ENCODE results near the gene FBXL17. TPM values are rescaled to one million over a fixed set of nuclear protein-coding genes. Genes with fewer than 3 reads are reported as not detected.
"Not testable (repeated sequence)": the region's sequence is repeated elsewhere in the genome, so short reads cannot be mapped to it uniquely, and the experiment has no call there.

Gene FBXL17
- polyA plus RNA-seq, 1 experiment = 5.3 TPM

DNA sequence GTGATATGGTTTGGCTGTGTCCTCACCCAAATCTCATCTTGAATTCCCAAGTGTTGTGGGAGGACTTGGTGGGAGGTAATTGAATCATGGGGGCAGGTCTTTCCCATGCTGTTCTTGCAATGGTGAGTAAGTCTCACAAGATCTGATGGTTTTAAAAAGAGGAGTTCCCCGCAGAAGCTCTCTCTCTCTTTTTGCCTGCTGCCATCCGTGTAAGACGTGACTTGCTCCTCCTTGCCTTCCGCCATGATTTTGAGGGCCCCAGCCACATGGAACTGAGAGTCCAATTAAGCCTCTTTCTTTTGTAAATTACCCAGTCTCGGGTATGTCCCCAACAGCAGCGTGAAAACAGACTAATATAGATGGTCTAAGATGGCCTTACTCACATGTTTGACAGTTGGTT, 210.1 kb downstream of the FBXL17 start:
- ChIA-PET POLR2A (interaction anchor here (0.6 kb wide), 1 partner anchor 1570 kb away, joined by 13 read pairs; no protein-coding TSS in a partner anchor), CTCF (no interaction called here)
- H3K36me3 ChIP-seq (ENCODE audit: control insufficient read depth, insufficient read depth, low read length) = no peaks in the 10 kb centered on the region
- H3K27me3 ChIP-seq (ENCODE audit: control insufficient read depth, insufficient read depth, low read length) = no peaks in the 10 kb centered on the region
- H3K4me3 ChIP-seq (ENCODE audit: low read depth, low read length) = no peak overlapping the region
- TF ChIP-seq, protein P1, sequence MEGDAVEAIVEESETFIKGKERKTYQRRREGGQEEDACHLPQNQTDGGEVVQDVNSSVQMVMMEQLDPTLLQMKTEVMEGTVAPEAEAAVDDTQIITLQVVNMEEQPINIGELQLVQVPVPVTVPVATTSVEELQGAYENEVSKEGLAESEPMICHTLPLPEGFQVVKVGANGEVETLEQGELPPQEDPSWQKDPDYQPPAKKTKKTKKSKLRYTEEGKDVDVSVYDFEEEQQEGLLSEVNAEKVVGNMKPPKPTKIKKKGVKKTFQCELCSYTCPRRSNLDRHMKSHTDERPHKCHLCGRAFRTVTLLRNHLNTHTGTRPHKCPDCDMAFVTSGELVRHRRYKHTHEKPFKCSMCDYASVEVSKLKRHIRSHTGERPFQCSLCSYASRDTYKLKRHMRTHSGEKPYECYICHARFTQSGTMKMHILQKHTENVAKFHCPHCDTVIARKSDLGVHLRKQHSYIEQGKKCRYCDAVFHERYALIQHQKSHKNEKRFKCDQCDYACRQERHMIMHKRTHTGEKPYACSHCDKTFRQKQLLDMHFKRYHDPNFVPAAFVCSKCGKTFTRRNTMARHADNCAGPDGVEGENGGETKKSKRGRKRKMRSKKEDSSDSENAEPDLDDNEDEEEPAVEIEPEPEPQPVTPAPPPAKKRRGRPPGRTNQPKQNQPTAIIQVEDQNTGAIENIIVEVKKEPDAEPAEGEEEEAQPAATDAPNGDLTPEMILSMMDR (IDR thresholded peaks at IDR 0.05; ENCODE audit: insufficient read depth, low read depth, low read length) = no peak
- no peak for DNase-seq (ENCODE audit: low read depth)

DNA sequence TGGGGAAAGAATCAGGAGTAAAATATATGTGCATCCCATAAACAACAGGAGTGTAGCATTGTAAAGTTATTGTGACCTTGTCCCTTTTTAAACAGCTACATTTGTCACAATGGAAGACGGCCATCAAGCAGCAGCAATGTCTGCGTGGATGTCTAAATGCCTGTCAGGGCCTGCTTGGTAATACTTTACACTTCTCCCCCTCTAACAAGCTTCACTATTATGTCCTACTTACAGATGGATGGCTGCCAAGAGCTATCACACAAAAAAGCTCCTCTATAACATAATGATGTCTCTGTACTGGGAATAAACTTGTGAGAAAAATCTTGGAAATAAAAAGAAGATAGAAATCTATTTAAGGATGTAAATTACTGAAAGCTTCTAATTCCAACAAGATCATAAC, 213.0 kb downstream of the FBXL17 start:
- ChIA-PET POLR2A (no interaction called here), CTCF (no interaction called here)
- H3K4me3 ChIP-seq (ENCODE audit: low read depth, low read length) = no peak overlapping the region
- TF ChIP-seq, protein P1 (IDR thresholded peaks at IDR 0.05; ENCODE audit: insufficient read depth, low read depth, low read length) = no peak
- no peaks in the 10 kb centered on the region for H3K36me3 ChIP-seq (ENCODE audit: control insufficient read depth, insufficient read depth, low read length)
- DNase-seq (ENCODE audit: low read depth) = no peak
- H3K27me3 ChIP-seq (ENCODE audit: control insufficient read depth, insufficient read depth, low read length) = no peaks in the 10 kb centered on the region

DNA sequence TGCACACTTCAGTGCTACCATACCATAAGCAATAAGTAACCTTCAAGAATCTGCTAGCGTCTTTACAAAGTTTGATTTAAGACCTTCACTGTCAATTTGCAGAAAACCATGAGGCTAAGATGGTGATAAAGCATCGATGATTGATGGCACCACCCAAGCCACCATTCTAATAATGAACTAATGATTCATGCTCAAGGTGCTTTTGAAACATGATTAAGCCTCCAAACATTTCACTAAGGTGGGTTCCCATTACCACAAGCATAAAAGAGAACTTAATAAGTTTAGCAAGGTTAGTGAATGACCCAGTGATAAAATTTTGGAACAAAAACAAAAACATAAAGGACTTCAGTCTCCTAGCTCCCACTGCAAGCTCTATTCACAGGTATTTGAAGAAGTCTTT, 214.7 kb downstream of the FBXL17 start:
- CTCF ChIA-PET = no interaction called here
- no peak for DNase-seq (ENCODE audit: low read depth)

DNA sequence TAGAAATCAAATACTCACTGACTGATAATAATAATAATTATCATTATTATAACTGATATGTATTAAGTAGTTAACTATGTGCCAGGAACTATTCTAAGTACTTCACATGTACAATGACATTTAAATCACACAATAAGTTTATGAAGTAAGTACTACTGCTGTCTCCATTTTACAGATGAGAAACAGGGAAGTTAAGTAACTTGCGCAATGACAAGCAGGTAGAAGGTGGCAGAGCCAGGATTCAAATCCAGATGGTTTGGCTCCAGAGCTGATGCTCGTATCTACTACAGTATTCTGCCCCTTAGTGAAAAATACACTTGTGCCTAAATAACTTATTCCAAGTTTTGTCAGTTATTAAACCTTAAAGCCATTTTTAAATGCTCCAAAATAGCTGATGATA, 217.3 kb downstream of the FBXL17 start:
- POLR2A ChIA-PET = no interaction called here
- no peak overlapping the region for H3K4me3 ChIP-seq (ENCODE audit: low read depth, low read length)
- TF ChIP-seq, protein P1 (IDR thresholded peaks at IDR 0.05; ENCODE audit: insufficient read depth, low read depth, low read length) = no peak
- no peaks in the 10 kb centered on the region for H3K36me3 ChIP-seq (ENCODE audit: control insufficient read depth, insufficient read depth, low read length)
- no peaks in the 10 kb centered on the region for H3K27me3 ChIP-seq (ENCODE audit: control insufficient read depth, insufficient read depth, low read length)
- CTCF ChIA-PET = no interaction called here
- DNase-seq (ENCODE audit: low read depth) = no peak

More for the DNA sequence above, 214.7 kb downstream of the FBXL17 start:
- TF ChIP-seq, protein P1 (IDR thresholded peaks at IDR 0.05; ENCODE audit: insufficient read depth, low read depth, low read length) = no peak
- POLR2A ChIA-PET = no interaction called here
- Histone ChIP-seq H3K4me3 (ENCODE audit: low read depth, low read length) (no peak overlapping the region), H3K27me3 (ENCODE audit: control insufficient read depth, insufficient read depth, low read length) (no peaks in the 10 kb centered on the region), H3K36me3 (ENCODE audit: control insufficient read depth, insufficient read depth, low read length) (no peaks in the 10 kb centered on the region)

DNA sequence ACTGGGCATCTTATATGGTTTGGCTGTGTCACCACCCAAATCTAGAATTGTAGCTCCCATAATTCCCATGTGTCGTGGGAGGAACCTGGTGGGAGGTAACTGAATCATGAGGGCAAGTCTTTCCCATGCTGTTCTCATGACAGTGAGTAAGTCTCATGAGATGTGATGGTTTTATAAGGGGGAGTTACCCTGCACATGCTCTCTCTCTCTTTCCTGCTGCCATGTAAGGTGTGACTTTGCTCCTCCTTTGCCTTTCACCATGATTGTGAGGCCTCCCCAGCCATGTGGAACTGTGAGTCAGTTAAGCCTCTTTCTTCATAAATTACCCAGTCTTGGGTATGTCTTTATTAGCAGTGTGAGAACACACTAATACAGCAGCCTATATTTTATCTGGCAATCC, 229.0 kb downstream of the FBXL17 start:
- DNase-seq (ENCODE audit: low read depth); H3K36me3 ChIP-seq (ENCODE audit: control insufficient read depth, insufficient read depth, low read length); H3K4me3 ChIP-seq (ENCODE audit: low read depth, low read length); H3K27me3 ChIP-seq (ENCODE audit: control insufficient read depth, insufficient read depth, low read length); POLR2A ChIA-PET: not testable (repeated sequence)
- CTCF ChIA-PET = interaction anchor here (0.6 kb wide), 1 partner anchor 11 kb away, joined by 3 read pairs; no protein-coding TSS in a partner anchor

DNA sequence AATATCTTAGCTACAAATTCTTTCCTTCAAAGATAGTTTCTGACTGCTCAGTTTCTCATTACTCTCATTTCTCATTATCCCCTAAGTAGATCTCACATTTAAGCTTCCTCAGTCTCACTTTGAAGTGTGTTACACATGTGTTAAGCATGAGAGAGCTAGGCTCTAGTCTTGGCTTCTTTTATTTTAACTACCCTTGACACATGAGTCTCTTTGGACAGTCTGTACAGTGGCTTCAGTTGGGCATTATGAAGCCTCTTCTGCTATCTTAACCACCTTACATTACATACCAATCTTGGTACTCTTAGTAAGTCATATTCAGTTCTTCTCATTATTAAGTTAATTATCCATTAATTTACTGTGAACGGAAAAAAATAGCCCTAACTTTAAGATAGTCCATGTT, 232.5 kb downstream of the FBXL17 start:
- no peaks in the 10 kb centered on the region for H3K27me3 ChIP-seq (ENCODE audit: control insufficient read depth, insufficient read depth, low read length)
- TF ChIP-seq, protein P1 (IDR thresholded peaks at IDR 0.05; ENCODE audit: insufficient read depth, low read depth, low read length) = no peak
- POLR2A ChIA-PET = no interaction called here
- H3K4me3 ChIP-seq (ENCODE audit: low read depth, low read length) = no peak overlapping the region
- CTCF ChIA-PET = interaction anchor here (0.5 to 0.7 kb wide), 3 partner anchors 12 to 1147 kb away, joined by 3 read pairs; no protein-coding TSS in a partner anchor
- no peak for DNase-seq (ENCODE audit: low read depth)
- H3K36me3 ChIP-seq (ENCODE audit: control insufficient read depth, insufficient read depth, low read length) = no peaks in the 10 kb centered on the region
